Medulla oblongata (tissue), 1 donor: ENCODE results near the gene FAHD2B.
"Not testable (repeated sequence)": the region's sequence is repeated elsewhere in the genome, so short reads cannot be mapped to it uniquely, and the experiment has no call there.

ENCODE experiments used
- DNase-seq: peaks from one replicate; pipeline ENCODE4 v3.0.0-alpha.2; 2015; ENCODE audit errors: extremely low spot score

Gene FAHD2B

DNA sequence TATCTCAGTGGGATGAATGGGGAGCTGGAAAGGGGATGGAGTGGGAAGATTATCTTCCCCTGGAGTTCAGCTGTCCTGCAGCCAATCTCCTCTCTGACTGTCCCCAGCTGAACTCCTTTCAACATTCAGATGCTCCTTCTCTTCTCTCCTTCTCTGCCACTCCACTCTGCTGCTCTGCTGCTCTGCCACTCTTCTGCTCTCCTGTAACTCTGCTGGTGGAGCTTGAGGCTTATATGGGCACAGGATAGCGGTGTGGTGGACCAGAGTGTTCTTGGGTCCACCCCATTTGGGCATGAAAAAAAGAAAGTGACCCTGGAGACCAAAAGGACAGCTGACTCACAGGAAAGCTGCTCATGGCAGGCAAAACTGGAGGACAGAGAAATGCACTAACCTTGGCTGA, 26.6 kb downstream of the FAHD2B start:
- no peak for DNase-seq

GRCh38 chr2:97067279-97068004, 27.2 kb downstream of the FAHD2B start:
- no peak for DNase-seq

- DNase-seq = not testable (repeated sequence)
Observed at GRCh38 chr2:97066030-97066429, 28.7 kb downstream of the FAHD2B start.

GRCh38 chr2:97062020-97062419, 32.7 kb downstream of the FAHD2B start:
- DNase-seq = not testable (repeated sequence)

DNA sequence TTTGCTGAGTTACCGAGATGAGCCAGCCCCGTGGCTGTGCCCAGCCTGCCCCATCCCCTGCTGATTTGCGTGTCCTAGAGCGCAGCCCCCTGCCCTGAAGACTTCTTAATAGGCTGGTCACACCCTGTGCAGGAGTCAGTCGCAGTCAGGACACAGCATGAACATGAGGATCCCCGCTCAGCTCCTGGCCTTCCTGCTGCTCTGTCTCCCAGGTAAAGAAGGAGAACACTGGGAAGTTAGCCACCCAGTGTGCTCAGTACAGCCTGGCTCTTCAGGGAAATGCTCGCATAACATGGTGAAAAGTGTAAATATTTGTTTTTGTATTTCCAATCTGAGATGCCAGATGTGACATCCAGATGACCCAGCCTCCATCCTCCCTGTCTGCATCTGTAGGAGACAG, 34.9 kb downstream of the FAHD2B start:
- not testable (repeated sequence) for DNase-seq

- not testable (repeated sequence) for DNase-seq
Observed at GRCh38 chr2:97056150-97056549, 38.5 kb downstream of the FAHD2B start.

DNA sequence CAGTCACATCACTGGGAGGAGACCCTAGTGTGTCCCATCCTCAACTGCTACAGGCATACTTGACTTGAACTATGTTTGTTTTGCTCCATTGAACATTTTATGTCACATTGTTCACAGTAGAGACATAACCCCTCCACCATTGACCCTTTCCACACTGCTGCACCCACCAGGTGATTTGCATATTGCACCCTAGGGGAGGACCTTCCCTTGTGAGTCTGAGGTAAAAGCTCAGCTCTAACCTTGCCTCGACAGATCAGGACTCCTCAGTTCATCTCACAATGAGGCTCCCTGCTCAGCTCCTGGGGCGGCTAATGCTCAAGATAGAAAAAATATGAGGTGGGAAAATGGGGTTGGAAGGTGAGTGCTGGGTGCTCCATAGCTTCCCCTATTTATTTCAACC, 44.6 kb downstream of the FAHD2B start:
- DNase-seq = not testable (repeated sequence)

GRCh38 chr2:97048448-97048847, 46.2 kb downstream of the FAHD2B start:
- DNase-seq = not testable (repeated sequence)

DNA sequence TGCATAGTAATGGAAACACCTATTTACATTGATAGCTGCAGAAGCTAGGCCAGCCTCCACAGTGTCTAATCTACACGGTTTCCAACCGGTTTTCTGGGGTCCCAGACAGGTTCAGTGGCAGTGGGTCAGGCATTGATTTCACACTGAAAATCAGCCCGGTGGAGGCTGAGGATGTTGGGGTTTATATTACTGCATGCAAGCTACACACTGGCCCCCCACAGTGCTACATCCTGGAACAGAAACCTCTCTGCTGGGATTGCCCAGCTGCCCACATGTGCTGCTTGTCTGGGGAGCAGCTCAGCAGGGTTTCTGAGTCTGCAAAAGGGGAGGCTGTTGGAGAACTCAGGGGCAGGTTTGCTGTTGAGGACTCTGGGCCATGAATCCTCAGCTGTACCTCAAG, 48.0 kb downstream of the FAHD2B start:
- not testable (repeated sequence) for DNase-seq

GRCh38 chr2:97045895-97046499, 48.7 kb downstream of the FAHD2B start:
- not testable (repeated sequence) for DNase-seq
